ENCODE data around the gene LAMA3.

LAMA3 gene

DNA sequence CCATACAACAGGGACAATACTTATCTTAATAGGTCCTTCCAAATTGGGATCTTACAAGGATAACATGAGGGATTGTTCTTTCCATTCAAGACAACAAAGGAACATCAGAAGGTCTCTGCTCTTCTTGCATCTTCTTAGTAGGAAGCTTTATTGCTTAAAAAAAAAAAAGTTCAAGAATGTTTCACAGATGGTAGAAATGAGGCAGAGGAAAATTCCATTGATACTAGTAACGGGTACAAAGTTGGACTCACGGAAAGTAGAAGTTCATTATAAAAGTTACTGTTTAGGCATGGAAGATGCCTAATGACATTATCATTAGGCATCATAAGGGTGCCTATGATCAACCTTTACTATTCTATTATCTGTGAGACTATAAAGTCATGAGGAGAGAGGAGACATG lies 136.2 kb downstream of the LAMA3 start:
- no peak for DNase-seq (ENCODE audit: low spot score)

DNA sequence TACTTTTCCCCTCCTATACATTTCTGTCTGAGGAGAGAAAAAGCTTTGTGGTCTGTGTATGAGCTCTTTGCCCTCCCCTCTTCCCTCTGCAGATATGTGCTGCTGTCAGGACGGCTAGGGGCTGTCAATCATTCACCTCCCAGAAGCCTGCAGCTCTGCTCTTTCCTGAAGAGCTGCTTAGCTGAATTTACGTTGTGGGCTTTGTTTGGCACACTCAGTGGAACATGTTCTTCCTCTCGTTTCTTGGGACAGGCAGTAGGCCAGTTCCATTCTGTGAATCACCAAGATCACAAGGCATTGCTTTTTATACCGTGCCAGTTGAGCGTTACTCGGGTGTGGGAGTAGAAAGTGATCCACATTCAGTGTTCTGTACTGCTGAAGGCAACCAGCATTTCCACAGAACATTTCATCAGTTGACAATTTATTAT lies 136.7 kb downstream of the LAMA3 start:
- no peak for DNase-seq (ENCODE audit: low spot score)

- no peak for DNase-seq (ENCODE audit: low spot score)
Observed at GRCh38 chr18:23826850-23827620, 137.8 kb downstream of the LAMA3 start.

GRCh38 chr18:23827681-23828080 lies 138.4 kb downstream of the LAMA3 start:
- no peak for DNase-seq (ENCODE audit: low spot score)

GRCh38 chr18:23828426-23828825 lies 139.2 kb downstream of the LAMA3 start:
- DNase-seq (ENCODE audit: low spot score), result no peak

- DNase-seq (ENCODE audit: low spot score), result no peak
Observed at GRCh38 chr18:23832911-23833310, 143.7 kb downstream of the LAMA3 start.

DNA sequence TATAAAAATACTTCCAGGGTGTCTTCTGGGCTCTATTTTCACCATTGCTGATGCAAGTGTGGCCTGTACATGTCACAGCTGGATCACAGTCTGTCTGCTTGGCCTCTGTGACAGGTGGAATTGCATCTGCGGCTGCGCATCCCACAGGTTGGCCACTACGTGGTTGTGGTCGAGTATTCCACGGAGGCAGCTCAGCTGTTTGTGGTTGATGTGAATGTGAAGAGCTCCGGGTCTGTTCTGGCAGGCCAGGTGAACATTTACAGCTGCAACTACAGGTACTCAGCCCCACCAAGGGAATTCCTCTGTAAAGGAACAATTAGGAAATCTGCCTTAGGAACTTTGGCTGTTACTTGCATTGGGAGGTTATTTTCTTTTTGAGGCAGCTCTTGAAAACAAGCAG lies 144.5 kb downstream of the LAMA3 start:
- DNase-seq (ENCODE audit: low spot score), result no peak

- no peak for DNase-seq (ENCODE audit: low spot score)
Observed at GRCh38 chr18:23835091-23835490, 145.8 kb downstream of the LAMA3 start.

DNA sequence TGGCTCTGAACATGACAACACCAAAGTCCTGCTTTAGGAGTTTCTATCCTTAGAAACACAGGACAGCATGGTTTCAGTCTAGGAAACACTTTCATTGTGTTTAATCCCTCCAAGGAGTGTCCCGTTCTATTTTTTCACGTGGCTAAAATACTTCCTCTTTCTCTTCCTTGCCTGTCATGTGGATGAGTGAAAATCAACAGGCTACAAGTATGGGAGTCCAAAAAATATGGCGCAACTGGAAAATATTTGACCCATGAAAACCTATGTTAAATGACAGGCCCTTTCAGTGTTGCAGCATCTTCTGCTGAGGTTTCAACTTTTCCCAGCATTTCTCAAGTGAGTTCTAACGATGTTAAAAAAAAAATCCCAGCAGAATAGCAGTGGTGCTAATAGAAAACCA lies 146.3 kb downstream of the LAMA3 start:
- DNase-seq (ENCODE audit: low spot score), result no peak

DNA sequence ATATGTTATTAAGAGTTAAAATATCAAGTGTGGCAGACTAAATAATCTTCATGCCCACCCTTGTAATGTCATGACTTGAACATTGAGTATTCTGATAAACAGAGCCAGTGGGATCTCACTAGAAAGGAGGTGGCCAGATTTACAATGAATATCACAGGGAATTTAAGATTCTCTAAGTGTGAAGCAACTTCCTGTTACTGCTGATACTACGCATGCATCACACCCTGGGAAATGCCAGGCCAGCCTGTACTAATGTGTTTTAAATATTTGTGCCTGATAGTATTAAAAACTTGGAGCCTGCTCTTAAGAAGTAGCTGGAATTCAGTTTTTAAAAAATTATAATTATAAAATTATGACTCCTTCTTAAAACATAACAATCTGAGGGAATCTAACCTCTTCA lies 148.3 kb downstream of the LAMA3 start:
- DNase-seq (ENCODE audit: low spot score), result no peak

DNA sequence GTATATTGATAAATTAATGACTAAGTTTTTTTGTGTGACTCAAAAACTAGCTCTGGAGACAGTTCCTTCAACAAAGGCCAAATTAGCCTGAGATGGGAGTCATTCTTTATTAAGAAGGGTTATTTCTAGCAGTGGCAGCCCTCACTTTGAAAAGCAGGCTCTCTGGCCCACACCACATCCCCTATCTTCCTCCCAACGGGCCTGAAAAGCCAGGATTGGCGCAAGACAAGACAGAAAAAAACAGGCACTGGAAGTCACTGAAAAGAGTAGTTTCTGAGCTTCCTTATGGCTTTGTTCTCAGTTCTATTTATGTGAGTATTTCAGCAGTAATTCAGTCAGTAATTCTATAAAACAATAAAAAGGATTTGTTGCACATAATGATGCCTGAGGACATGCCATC lies 149.0 kb downstream of the LAMA3 start:
- no peak for DNase-seq (ENCODE audit: low spot score)

- DNase-seq (ENCODE audit: low spot score), result no peak
Observed at GRCh38 chr18:23838801-23839366, 149.6 kb downstream of the LAMA3 start.

GRCh38 chr18:23842305-23842704 lies 153.1 kb downstream of the LAMA3 start:
- no peak for DNase-seq (ENCODE audit: low spot score)

DNA sequence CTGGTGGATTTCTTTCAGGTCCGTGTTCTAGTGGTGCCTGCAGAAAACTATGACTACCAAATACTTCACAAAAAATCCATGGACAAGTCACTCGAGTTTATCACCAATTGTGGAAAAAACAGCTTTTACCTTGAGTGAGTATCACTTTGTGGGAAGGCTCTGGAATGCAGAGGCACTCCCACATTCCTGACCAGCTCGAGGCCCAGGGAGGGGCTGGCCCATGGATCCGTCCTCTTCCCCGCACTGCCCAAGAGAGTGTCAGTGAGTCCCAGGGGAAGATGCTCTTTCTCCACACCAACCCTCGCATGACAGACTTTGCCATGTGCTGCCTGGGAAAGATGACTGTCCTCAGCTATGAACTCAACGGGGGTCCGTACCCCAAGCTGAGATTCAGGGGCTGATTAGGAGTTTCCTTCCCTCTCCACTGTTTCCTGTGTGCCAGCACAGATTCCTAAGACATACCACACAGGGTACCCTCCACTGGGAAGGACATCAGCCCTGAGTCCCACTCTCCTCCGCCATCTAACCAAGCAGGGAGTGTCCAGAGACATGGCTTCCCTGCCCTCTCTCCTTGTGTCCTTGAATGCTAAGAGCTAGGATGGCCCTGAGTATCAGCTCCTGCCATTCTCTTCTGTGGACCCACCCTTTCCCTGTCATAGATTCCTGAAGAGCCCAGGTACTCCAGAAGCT lies 155.9 kb downstream of the LAMA3 start:
- no peak for DNase-seq (ENCODE audit: low spot score)

GRCh38 chr18:23845988-23846630 lies 156.9 kb downstream of the LAMA3 start:
- DNase-seq (ENCODE audit: low spot score), result no peak

GRCh38 chr18:23847321-23847986 lies 158.2 kb downstream of the LAMA3 start:
- no peak for DNase-seq (ENCODE audit: low spot score)

DNA sequence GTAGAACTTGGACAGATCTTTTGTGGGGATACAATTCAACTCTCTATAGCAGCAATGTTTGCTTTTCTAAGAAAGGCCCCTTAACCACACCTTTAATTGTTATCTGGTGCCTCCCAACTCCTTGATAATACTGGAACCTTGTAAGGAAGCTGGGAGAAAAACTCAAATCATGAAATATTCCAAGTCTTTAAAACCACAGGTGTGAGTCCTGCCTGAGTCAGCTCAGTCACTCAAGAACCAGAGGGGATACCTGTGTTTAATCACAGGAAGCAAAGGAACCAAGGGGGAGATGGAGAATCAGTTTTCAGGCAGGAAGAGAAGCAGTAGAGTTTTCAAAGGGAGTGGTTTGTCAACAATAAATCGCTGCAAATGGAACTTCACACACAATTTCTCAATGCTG lies 159.9 kb downstream of the LAMA3 start:
- no peak for DNase-seq (ENCODE audit: low spot score)

DNA sequence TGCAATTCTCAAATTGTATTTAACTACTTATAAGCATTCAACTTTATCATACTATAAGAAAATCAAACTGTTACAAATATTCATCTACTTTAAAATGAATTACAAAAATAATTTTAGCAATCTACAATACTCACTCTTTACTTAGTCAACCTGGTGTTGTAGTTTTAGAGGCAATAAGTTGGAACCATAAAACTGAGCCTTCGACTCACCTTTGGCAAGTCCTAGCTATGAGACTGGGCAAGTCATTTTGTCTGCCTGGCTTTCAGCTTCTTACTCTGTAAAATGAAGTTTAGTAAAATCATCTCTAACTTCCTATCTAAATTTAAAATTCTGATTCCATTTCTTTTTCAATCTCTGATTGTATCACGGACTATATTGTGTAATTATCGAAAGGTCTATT lies 161.0 kb downstream of the LAMA3 start:
- DNase-seq (ENCODE audit: low spot score), result no peak

GRCh38 chr18:23851470-23852002 lies 162.3 kb downstream of the LAMA3 start:
- DNase-seq (ENCODE audit: low spot score), result no peak

GRCh38 chr18:23852236-23853045 lies 163.2 kb downstream of the LAMA3 start:
- no peak for DNase-seq (ENCODE audit: low spot score)
